Muscle layer of colon (tissue), 2 donors: Measurements from ENCODE around the gene NUB1.
A peak's percentile ranks its signal among the peaks of the same experiment; 100 is the strongest.

Experiments
- H3K27ac ChIP-seq: one replicate; pipeline ENCODE4 v1.7.0; 2013; ENCODE audit warnings: low read depth, mild to moderate bottlenecking, low read length, moderate library complexity
- H3K27me3 ChIP-seq, 2 donors: one replicate each; pipeline ENCODE4 v1.7.0; 2013; ENCODE audit warnings: low read length in 2 of 2, mild to moderate bottlenecking in 2 of 2; ENCODE audit not compliant: insufficient read depth in 2 of 2, control insufficient read depth in 1 of 2
- H3K36me3 ChIP-seq: one replicate; pipeline ENCODE4 v1.7.0; 2013; ENCODE audit warnings: mild to moderate bottlenecking, low read length; ENCODE audit not compliant: insufficient read depth
- H3K4me1 ChIP-seq: one replicate; pipeline ENCODE4 v1.7.0; 2013; ENCODE audit warnings: mild to moderate bottlenecking, low read length; ENCODE audit not compliant: insufficient read depth
- H3K4me3 ChIP-seq, 2 donors: one replicate each; pipeline ENCODE4 v1.7.0; 2013; ENCODE audit warnings: low read length in 2 of 2, low read depth in 1 of 2, mild to moderate bottlenecking in 1 of 2, moderate library complexity in 1 of 2
- H3K9ac ChIP-seq: one replicate; pipeline ENCODE4 v1.7.0; 2013; ENCODE audit warnings: low read length
- H3K9me3 ChIP-seq: one replicate; pipeline ENCODE4 v1.7.0; 2013; ENCODE audit warnings: mild to moderate bottlenecking, low read length
- donor health status: abdominal sarcoma.
- donor health status: Adenocarcinoma of cecum.

Gene NUB1

GRCh38 chr7:151410405-151411390 is 69.1 kb downstream of the NUB1 start:
- Histone ChIP-seq H3K4me1 (no peaks in the 10 kb centered on the region), H3K27me3 (peaks cover 6 to 33% of the 10 kb centered on the region in 2 donors), H3K9ac (no peak overlapping the region), H3K4me3 (peak overlapping the region; percentile 43 to 62), H3K9me3 (no peaks in the 10 kb centered on the region), H3K27ac (no peak overlapping the region), H3K36me3 (no peaks in the 10 kb centered on the region)

DNA sequence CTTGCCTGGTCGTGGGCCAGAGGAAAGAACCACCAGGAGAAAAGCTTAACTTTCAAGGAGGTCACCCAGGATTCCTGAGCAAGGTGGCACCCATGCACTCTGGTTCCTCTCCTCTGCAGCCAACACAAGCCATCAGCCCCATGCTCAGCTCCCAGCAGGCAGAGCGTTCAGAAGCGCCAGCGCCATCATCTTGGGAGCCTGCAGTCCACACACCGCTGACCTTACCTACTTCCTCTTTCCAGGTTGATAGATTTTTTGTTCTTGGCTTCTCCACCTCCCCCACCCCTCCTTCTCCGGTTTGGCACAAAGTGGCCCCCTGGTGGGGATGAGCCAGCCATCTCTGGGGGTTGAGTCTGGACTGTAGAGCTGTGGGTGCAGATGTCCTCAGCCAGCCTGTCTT is 69.9 kb downstream of the NUB1 start:
- H3K36me3 ChIP-seq, result no peaks in the 10 kb centered on the region
- peaks cover 6 to 33% of the 10 kb centered on the region in 2 donors for H3K27me3 ChIP-seq
- no peaks in the 10 kb centered on the region for H3K4me1 ChIP-seq
- no peaks in the 10 kb centered on the region for H3K9me3 ChIP-seq
- no peak overlapping the region for H3K4me3 ChIP-seq
- H3K9ac ChIP-seq, result no peak overlapping the region
- no peak overlapping the region for H3K27ac ChIP-seq

GRCh38 chr7:151412318-151412717 is 70.7 kb downstream of the NUB1 start:
- Histone ChIP-seq H3K27me3 (peaks cover 6 to 33% of the 10 kb centered on the region in 2 donors), H3K27ac (no peak overlapping the region)

DNA sequence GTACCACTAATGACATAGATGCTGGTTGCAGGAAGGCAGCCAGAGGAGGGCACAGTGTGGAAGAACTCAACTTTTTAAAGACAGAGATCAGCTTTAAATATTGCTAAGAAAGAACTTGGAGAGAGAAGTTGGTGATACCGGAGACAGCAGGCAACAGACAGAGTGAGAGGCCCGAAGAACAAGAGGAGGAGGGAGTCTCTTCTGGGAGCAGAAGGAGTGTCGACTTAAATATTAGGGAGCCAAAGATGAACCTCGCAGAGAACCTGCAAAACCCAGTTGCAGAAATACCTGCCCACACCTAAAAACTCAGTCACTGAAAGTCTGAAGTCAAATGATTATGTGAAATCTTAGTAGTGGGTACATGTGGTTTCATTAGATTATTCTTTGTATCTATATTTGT is 71.6 kb downstream of the NUB1 start:
- Histone ChIP-seq H3K27me3 (peaks cover 6 to 33% of the 10 kb centered on the region in 2 donors), H3K27ac (no peak overlapping the region), H3K36me3 (no peaks in the 10 kb centered on the region), H3K4me1 (no peaks in the 10 kb centered on the region), H3K9me3 (no peaks in the 10 kb centered on the region), H3K9ac (no peak overlapping the region), H3K4me3 (no peak overlapping the region)

More at GRCh38 chr7:151412318-151412717, 70.7 kb downstream of the NUB1 start:
- H3K9ac ChIP-seq, result no peak overlapping the region
- no peaks in the 10 kb centered on the region for H3K36me3 ChIP-seq
- no peaks in the 10 kb centered on the region for H3K4me1 ChIP-seq
- no peak overlapping the region for H3K4me3 ChIP-seq
- no peaks in the 10 kb centered on the region for H3K9me3 ChIP-seq

GRCh38 chr7:151415375-151416105 is 73.9 kb downstream of the NUB1 start:
- H3K9me3 ChIP-seq, result no peaks in the 10 kb centered on the region
- H3K36me3 ChIP-seq, result no peaks in the 10 kb centered on the region
- H3K4me3 ChIP-seq, result no peak overlapping the region
- H3K4me1 ChIP-seq, result no peaks in the 10 kb centered on the region
- H3K9ac ChIP-seq, result no peak overlapping the region
- peaks cover 0 to 17% of the 10 kb centered on the region in 2 donors for H3K27me3 ChIP-seq
- H3K27ac ChIP-seq, result no peak overlapping the region

GRCh38 chr7:151416112-151416940 is 74.7 kb downstream of the NUB1 start:
- Histone ChIP-seq H3K9ac (no peak overlapping the region), H3K27me3 (peaks cover 0 to 9% of the 10 kb centered on the region in 2 donors), H3K4me3 (no peak overlapping the region), H3K9me3 (no peaks in the 10 kb centered on the region), H3K36me3 (no peaks in the 10 kb centered on the region), H3K4me1 (no peaks in the 10 kb centered on the region), H3K27ac (no peak overlapping the region)

DNA sequence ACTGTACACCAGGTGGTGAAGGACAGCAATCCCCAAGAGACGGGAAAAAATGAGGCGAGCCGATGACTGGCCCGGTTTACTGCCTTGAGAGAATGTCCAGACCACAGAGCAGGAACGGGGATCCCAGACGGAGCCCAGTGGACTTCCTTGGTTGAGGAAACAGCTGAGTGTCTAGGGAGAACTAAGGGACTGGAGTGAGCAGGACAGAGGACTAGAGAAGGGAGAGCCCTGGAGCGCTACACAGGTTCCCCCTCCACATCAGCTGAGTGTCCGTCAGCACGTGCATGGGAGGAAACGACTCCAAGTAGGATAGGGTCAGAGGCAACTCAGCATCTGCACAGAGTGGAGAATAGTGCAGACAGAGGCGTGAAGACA is 75.3 kb downstream of the NUB1 start:
- Histone ChIP-seq H3K4me3 (no peak overlapping the region), H3K36me3 (no peaks in the 10 kb centered on the region), H3K9me3 (no peaks in the 10 kb centered on the region), H3K9ac (no peak overlapping the region), H3K27ac (no peak overlapping the region), H3K4me1 (no peaks in the 10 kb centered on the region), H3K27me3 (peaks cover 0 to 3% of the 10 kb centered on the region in 2 donors)

GRCh38 chr7:151420144-151420543 is 78.5 kb downstream of the NUB1 start:
- no peaks in the 10 kb centered on the region for H3K9me3 ChIP-seq
- H3K27ac ChIP-seq, result no peak overlapping the region
- no peaks in the 10 kb centered on the region for H3K36me3 ChIP-seq
- no peak overlapping the region for H3K9ac ChIP-seq
- no peaks in the 10 kb centered on the region for H3K4me1 ChIP-seq
- no peaks in the 10 kb centered on the region for H3K27me3 ChIP-seq
- H3K4me3 ChIP-seq, result no peak overlapping the region

DNA sequence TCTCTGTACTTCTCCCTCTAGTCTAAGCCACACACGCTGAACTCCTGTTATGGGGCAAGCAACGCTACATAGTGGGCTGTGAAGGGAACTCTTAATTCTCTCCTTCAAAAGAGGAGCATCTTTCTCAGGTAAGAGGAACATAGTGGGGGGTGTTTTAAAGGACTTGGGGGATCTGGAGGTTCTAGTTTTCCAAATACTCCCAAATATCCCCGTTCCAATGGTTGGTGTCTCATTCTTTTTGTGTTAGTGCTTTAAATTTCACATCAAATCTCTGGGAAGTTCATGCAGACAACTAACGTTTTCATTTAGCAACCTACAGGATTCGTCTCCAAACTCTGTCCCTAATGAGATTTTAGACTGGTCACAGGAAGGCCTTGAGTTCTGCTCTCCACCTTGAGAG is 80.6 kb downstream of the NUB1 start:
- Histone ChIP-seq H3K36me3 (no peaks in the 10 kb centered on the region), H3K27me3 (no peaks in the 10 kb centered on the region)

DNA sequence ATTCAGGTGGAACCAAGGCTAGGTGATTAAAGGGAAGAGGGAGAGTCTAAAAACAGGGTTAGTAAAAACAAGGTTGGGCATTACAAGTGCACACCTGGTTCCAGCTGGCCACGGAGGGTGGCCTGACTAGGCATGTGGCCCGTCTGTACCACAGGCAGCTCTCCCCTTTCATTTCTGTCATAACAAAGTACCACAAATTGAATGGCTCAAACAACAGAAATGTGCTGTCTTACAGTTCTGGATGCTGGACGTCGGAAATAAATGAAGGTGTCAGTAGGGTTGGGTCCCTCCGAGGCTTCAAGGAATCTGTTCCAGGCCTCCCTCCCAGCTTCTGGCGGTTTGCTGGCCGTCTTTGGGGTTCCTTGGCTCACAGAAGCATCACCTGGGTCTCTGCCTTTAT is 81.6 kb downstream of the NUB1 start:
- no peak overlapping the region for H3K4me3 ChIP-seq
- H3K36me3 ChIP-seq, result no peaks in the 10 kb centered on the region
- H3K9ac ChIP-seq, result no peak overlapping the region
- no peaks in the 10 kb centered on the region for H3K27me3 ChIP-seq
- H3K9me3 ChIP-seq, result no peaks in the 10 kb centered on the region
- H3K4me1 ChIP-seq, result no peaks in the 10 kb centered on the region
- no peak overlapping the region for H3K27ac ChIP-seq

More for the DNA sequence above, 80.6 kb downstream of the NUB1 start:
- H3K9ac ChIP-seq, result no peak overlapping the region
- H3K9me3 ChIP-seq, result no peaks in the 10 kb centered on the region
- H3K4me1 ChIP-seq, result no peaks in the 10 kb centered on the region
- H3K27ac ChIP-seq, result no peak overlapping the region
- no peak overlapping the region for H3K4me3 ChIP-seq

DNA sequence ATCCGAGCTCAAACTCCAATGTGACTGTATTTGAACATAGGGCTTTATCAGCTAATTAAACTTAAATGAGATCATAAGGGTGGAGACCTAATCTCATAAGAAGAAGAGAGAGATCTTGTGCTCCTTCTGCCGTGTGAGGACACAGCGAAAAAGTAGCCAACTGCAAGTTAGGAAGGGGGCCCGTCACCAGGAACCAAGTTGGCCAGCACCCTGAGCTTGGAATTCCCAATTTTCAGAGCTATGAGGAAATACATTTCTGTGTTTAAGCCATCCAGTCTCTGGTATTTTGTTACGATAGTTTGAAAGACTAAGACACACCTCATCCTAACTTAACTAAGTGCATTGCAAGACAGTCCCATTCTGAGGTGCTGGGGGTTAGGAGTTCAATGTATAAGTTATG is 82.3 kb downstream of the NUB1 start:
- H3K27me3 ChIP-seq, result no peaks in the 10 kb centered on the region
- H3K4me1 ChIP-seq, result no peaks in the 10 kb centered on the region
- no peaks in the 10 kb centered on the region for H3K9me3 ChIP-seq
- H3K36me3 ChIP-seq, result no peaks in the 10 kb centered on the region
- H3K27ac ChIP-seq, result no peak overlapping the region
- H3K4me3 ChIP-seq, result no peak overlapping the region
- H3K9ac ChIP-seq, result no peak overlapping the region
